Upper lobe of left lung (tissue), 6 donors: ENCODE data around the gene ACACA. TPM values are rescaled to one million over a fixed set of nuclear protein-coding genes. Genes with fewer than 3 reads are reported as not detected.

Source experiments
- ATAC-seq, 2 donors: fragments of 200-7000 bp; cut with Tn5 transposase; one replicate each; pipeline ENCODE4 v1.9.1; 2022; ENCODE audit warnings: mild to moderate bottlenecking in 2 of 2, moderate library complexity in 2 of 2; ENCODE audit not compliant: low FRiP score in 2 of 2
- DNase-seq, 2 donors: peaks; one replicate each; pipeline ENCODE4 v3.0.0-alpha.2; 2019 to 2020
- H3K27ac ChIP-seq, 4 donors: fragments of 200-600 bp; sonication (generic); one replicate each; pipeline ENCODE4 v1.5.1; 2016 to 2019
- H3K27me3 ChIP-seq, 4 donors: fragments of 200-600 bp; sonication (generic); one replicate each; pipeline ENCODE4 v1.5.1; 2017 to 2019
- H3K36me3 ChIP-seq, 4 donors: fragments of 200-600 bp; sonication (generic); one replicate each; pipeline ENCODE4 v1.5.1; 2016 to 2019
- H3K4me1 ChIP-seq, 4 donors: fragments of 200-600 bp; sonication (generic); one replicate each; pipeline ENCODE4 v1.5.1; 2018 to 2019
- H3K4me3 ChIP-seq, 4 donors: fragments of 200-600 bp; sonication (generic); one replicate each; pipeline ENCODE4 v1.5.1; 2017 to 2019; ENCODE audit warnings: mild to moderate bottlenecking in 2 of 4, moderate library complexity in 1 of 4
- H3K9me3 ChIP-seq, 4 donors: fragments of 200-600 bp; sonication (generic); one replicate each; pipeline ENCODE4 v1.5.1; 2018 to 2019
- EP300 ChIP-seq, 4 donors: sonication (generic); formaldehyde crosslinking; IDR thresholded peaks; one replicate each; pipeline ENCODE4 v1.5.1; 2017; ENCODE audit warnings: antibody characterized with exemption in 4 of 4, control low read depth in 2 of 4
- POLR2A ChIP-seq, 4 donors: fragments of 450-650 bp; IDR thresholded peaks; one replicate each; pipeline ENCODE4 v1.5.1; 2016 to 2017; ENCODE audit warnings: antibody characterized with exemption in 4 of 4, mild to moderate bottlenecking in 2 of 4
- POLR2AphosphoS5 ChIP-seq, 2 donors: sonication (generic); formaldehyde crosslinking; IDR thresholded peaks; one replicate each; pipeline ENCODE4 v1.5.1; 2017; ENCODE audit warnings: antibody characterized with exemption in 2 of 2
- WGBS, 2 donors: methylation state at CpG; one replicate each; pipeline ENCODE4 v1.1.5; 2017 to 2018; 5-methylcytosine and 5-hydroxymethylcytosine counted together
- total RNA-seq, 6 donors: library from RNA; depleted of rRNA in 4 of 6; stranded (reverse); fragments of >200 nt in 4 of 6; gene quantifications; one replicate each; pipeline versions ENCODE4 v1.1.0 to v1.2.1, GENCODE V29; 2016 to 2021
- TF ChIP-seq, protein P1 (sequence below), 6 experiments: fragments of 450-650 bp in 4 of 6; fragments of 200-600 bp in 2 of 6; sonication (generic) in 2 of 6; IDR thresholded peaks; one replicate each; pipeline ENCODE4 v1.5.1; 2016 to 2019; ENCODE audit warnings: antibody characterized with exemption in 6 of 6
- donor health status: DM: no; HTN: no; CAD: no; lungs with moderate emphysema.
- donor health status: DM: no; HTN: yes; CAD: no; lungs with severe emphysema.

The ACACA gene
- total RNA-seq, 6 donors from 2014 or later: 55.7 to 129 (median 91.9) TPM

- DNase-seq (no peak), ATAC-seq (no peak)
- TF ChIP-seq POLR2A (IDR thresholded peaks at IDR 0.05) (no peak), POLR2AphosphoS5 (IDR thresholded peaks at IDR 0.05) (no peak), EP300 (IDR thresholded peaks at IDR 0.05) (no peak)
- TF ChIP-seq, protein P1, sequence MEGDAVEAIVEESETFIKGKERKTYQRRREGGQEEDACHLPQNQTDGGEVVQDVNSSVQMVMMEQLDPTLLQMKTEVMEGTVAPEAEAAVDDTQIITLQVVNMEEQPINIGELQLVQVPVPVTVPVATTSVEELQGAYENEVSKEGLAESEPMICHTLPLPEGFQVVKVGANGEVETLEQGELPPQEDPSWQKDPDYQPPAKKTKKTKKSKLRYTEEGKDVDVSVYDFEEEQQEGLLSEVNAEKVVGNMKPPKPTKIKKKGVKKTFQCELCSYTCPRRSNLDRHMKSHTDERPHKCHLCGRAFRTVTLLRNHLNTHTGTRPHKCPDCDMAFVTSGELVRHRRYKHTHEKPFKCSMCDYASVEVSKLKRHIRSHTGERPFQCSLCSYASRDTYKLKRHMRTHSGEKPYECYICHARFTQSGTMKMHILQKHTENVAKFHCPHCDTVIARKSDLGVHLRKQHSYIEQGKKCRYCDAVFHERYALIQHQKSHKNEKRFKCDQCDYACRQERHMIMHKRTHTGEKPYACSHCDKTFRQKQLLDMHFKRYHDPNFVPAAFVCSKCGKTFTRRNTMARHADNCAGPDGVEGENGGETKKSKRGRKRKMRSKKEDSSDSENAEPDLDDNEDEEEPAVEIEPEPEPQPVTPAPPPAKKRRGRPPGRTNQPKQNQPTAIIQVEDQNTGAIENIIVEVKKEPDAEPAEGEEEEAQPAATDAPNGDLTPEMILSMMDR (IDR thresholded peaks at IDR 0.05): no peak
- Histone ChIP-seq H3K27me3 (no peaks in the 10 kb centered on the region), H3K4me1 (no peaks in the 10 kb centered on the region), H3K36me3 (peaks cover 6 to 47% (median 22%) of the 10 kb centered on the region in 4 donors), H3K4me3 (no peak overlapping the region), H3K27ac (no peak overlapping the region), H3K9me3 (no peaks in the 10 kb centered on the region)
- 78 to 87% methylated on average over 4 of the region's 4 CpGs for WGBS, 2 donors
Measured at GRCh38 chr17:37225465-37225864, 181.2 kb downstream of the ACACA start.

GRCh38 chr17:37221865-37222264, 184.8 kb downstream of the ACACA start:
- WGBS, 2 donors: 91 to 97% methylated on average over 2 of the region's 2 CpGs
- no peaks in the 10 kb centered on the region for H3K4me1 ChIP-seq
- H3K9me3 ChIP-seq: no peaks in the 10 kb centered on the region
- TF ChIP-seq, protein P1 (IDR thresholded peaks at IDR 0.05): no peak
- TF ChIP-seq POLR2AphosphoS5 (IDR thresholded peaks at IDR 0.05) (no peak), EP300 (IDR thresholded peaks at IDR 0.05) (no peak), POLR2A (IDR thresholded peaks at IDR 0.05) (no peak)
- no peak overlapping the region for H3K27ac ChIP-seq
- no peaks in the 10 kb centered on the region for H3K27me3 ChIP-seq
- no peak overlapping the region for H3K4me3 ChIP-seq
- no peak for DNase-seq
- no peak for ATAC-seq
- peaks cover 11 to 57% (median 16%) of the 10 kb centered on the region in 4 donors for H3K36me3 ChIP-seq

DNA sequence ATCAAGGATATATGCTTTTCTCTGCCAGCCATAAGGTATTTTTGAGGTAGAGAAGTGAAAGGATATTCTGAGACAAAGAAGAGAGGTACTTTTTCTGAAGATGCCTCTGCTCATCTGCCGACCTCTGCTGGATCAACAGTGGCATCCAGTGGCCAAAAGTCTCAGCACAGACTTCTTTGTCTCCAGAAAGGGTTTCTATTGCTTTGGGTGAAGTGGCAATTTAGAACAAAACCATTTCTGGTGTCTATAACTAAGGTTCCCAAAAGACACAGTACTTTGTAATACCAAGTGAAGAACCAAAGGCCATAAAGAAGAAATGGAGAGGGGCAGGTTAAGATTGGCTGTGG, 186.1 kb downstream of the ACACA start:
- Histone ChIP-seq H3K36me3 (peaks cover 7 to 53% (median 17%) of the 10 kb centered on the region in 4 donors), H3K27ac (no peak overlapping the region), H3K4me1 (no peaks in the 10 kb centered on the region), H3K4me3 (no peak overlapping the region), H3K27me3 (no peaks in the 10 kb centered on the region), H3K9me3 (no peaks in the 10 kb centered on the region)
- no peak for DNase-seq
- 44 to 53% methylated on average over 1 of the region's 1 CpG for whole genome bisulfite sequencing, 2 donors
- no peak for TF ChIP-seq EP300 (IDR thresholded peaks at IDR 0.05)
- TF ChIP-seq POLR2AphosphoS5 (IDR thresholded peaks at IDR 0.05): no peak
- TF ChIP-seq, protein P1 (IDR thresholded peaks at IDR 0.05): no peak
- no peak for TF ChIP-seq POLR2A (IDR thresholded peaks at IDR 0.05)
- ATAC-seq: no peak

GRCh38 chr17:37219876-37220606, 186.6 kb downstream of the ACACA start:
- Histone ChIP-seq H3K4me3 (no peak overlapping the region), H3K36me3 (peaks cover 2 to 50% (median 12%) of the 10 kb centered on the region in 4 donors), H3K27me3 (no peaks in the 10 kb centered on the region), H3K4me1 (no peaks in the 10 kb centered on the region), H3K9me3 (no peaks in the 10 kb centered on the region), H3K27ac (no peak overlapping the region)
- DNase-seq (no peak), ATAC-seq (no peak)
- TF ChIP-seq POLR2AphosphoS5 (IDR thresholded peaks at IDR 0.05) (no peak), POLR2A (IDR thresholded peaks at IDR 0.05) (no peak), EP300 (IDR thresholded peaks at IDR 0.05) (no peak)
- TF ChIP-seq, protein P1 (IDR thresholded peaks at IDR 0.05): no peak
- WGBS, 2 donors: 77 to 85% methylated on average over 5 of the region's 5 CpGs

GRCh38 chr17:37218849-37219248, 187.8 kb downstream of the ACACA start:
- no peak for DNase-seq
- TF ChIP-seq, protein P1 (IDR thresholded peaks at IDR 0.05): no peak
- TF ChIP-seq EP300 (IDR thresholded peaks at IDR 0.05): no peak
- no peak for TF ChIP-seq POLR2AphosphoS5 (IDR thresholded peaks at IDR 0.05)
- TF ChIP-seq POLR2A (IDR thresholded peaks at IDR 0.05): no peak
- Histone ChIP-seq H3K36me3 (peaks cover 0 to 56% (median 11%) of the 10 kb centered on the region in 4 donors), H3K4me3 (no peak overlapping the region), H3K9me3 (no peaks in the 10 kb centered on the region), H3K4me1 (no peaks in the 10 kb centered on the region), H3K27ac (no peak overlapping the region), H3K27me3 (no peaks in the 10 kb centered on the region)
- ATAC-seq: no peak
- WGBS, 2 donors: 92 to 95% methylated on average over 2 of the region's 2 CpGs
